ENCODE measurements around the gene RHBDD3.
"Not testable (repeated sequence)": the region's sequence is repeated elsewhere in the genome, so short reads cannot be mapped to it uniquely, and the experiment has no call there.

RHBDD3 gene

GRCh38 chr22:29224859-29225410, 42.8 kb downstream of the RHBDD3 start:
- no peak for DNase-seq (ENCODE audit: extremely low spot score)
- CTCF ChIA-PET = no interaction called here
- no peak for TF ChIP-seq FOXM1 (IDR thresholded peaks at IDR 0.05; ENCODE audit: borderline replicate concordance)
- no peak for TF ChIP-seq ARNT (IDR thresholded peaks at IDR 0.05)
- no peak for TF ChIP-seq HDGF (IDR thresholded peaks at IDR 0.05; ENCODE audit: borderline replicate concordance)
- TF ChIP-seq CTBP1 (IDR thresholded peaks at IDR 0.05; ENCODE audit: borderline replicate concordance) = no peak
- TF ChIP-seq ELF4 (IDR thresholded peaks at IDR 0.05) = no peak
- no peak for TF ChIP-seq L3MBTL2 (conservative IDR thresholded peaks at IDR 0.05)
- TF ChIP-seq FOXK2 (IDR thresholded peaks at IDR 0.05) = no peak
- TF ChIP-seq LEF1 (IDR thresholded peaks at IDR 0.05; ENCODE audit: borderline replicate concordance) = no peak
- no peak for TF ChIP-seq TARDBP (IDR thresholded peaks at IDR 0.05)
- TF ChIP-seq FOXA1 (IDR thresholded peaks at IDR 0.05) = no peak
- no peak for TF ChIP-seq NFRKB (IDR thresholded peaks at IDR 0.05)
- TF ChIP-seq PKNOX1 (IDR thresholded peaks at IDR 0.05) = no peak
- POLR2A ChIA-PET = no interaction called here

- TF ChIP-seq FOXM1 (IDR thresholded peaks at IDR 0.05; ENCODE audit: borderline replicate concordance) (no peak), PKNOX1 (IDR thresholded peaks at IDR 0.05) (no peak), ZNF384 (IDR thresholded peaks at IDR 0.05) (no peak), FOXA1 (IDR thresholded peaks at IDR 0.05) (no peak), HDGF (IDR thresholded peaks at IDR 0.05; ENCODE audit: borderline replicate concordance) (no peak), SP1 (IDR thresholded peaks at IDR 0.05) (no peak), BHLHE40 (IDR thresholded peaks at IDR 0.05; ENCODE audit: borderline replicate concordance) (no peak), L3MBTL2 (conservative IDR thresholded peaks at IDR 0.05) (no peak), CTBP1 (IDR thresholded peaks at IDR 0.05; ENCODE audit: borderline replicate concordance) (no peak), ARNT (IDR thresholded peaks at IDR 0.05) (no peak), FOXK2 (IDR thresholded peaks at IDR 0.05) (no peak), ELF4 (IDR thresholded peaks at IDR 0.05) (no peak), NFRKB (IDR thresholded peaks at IDR 0.05) (no peak), LEF1 (IDR thresholded peaks at IDR 0.05; ENCODE audit: borderline replicate concordance) (no peak), TARDBP (IDR thresholded peaks at IDR 0.05) (no peak), SUZ12 (IDR thresholded peaks at IDR 0.05) (no peak)
- DNase-seq (ENCODE audit: extremely low spot score) = no peak
- CTCF ChIA-PET = no interaction called here
- POLR2A ChIA-PET = no interaction called here
Observed at GRCh38 chr22:29224121-29224858, 43.5 kb downstream of the RHBDD3 start.

- ChIA-PET CTCF (no interaction called here), POLR2A (interaction anchor here (1.1 to 1.2 kb wide), 2 partner anchors 14 to 46 kb away, joined by 3 to 7 read pairs; partner anchors contain the start of gene EMID1)
- TF ChIP-seq LEF1 (IDR thresholded peaks at IDR 0.05; ENCODE audit: borderline replicate concordance) (no peak), ARNT (IDR thresholded peaks at IDR 0.05) (no peak), ZNF384 (IDR thresholded peaks at IDR 0.05) (no peak), ELF4 (IDR thresholded peaks at IDR 0.05) (no peak), CTBP1 (IDR thresholded peaks at IDR 0.05; ENCODE audit: borderline replicate concordance) (no peak), SP1 (IDR thresholded peaks at IDR 0.05) (no peak), FOXA1 (IDR thresholded peaks at IDR 0.05) (no peak)
- DNase-seq (ENCODE audit: extremely low spot score) = no peak
Observed at GRCh38 chr22:29219881-29220670, 47.7 kb downstream of the RHBDD3 start.

GRCh38 chr22:29219409-29219782, 48.4 kb downstream of the RHBDD3 start:
- DNase-seq (ENCODE audit: extremely low spot score); POLR2A ChIA-PET: not testable (repeated sequence)

GRCh38 chr22:29218758-29219408, 48.9 kb downstream of the RHBDD3 start:
- TF ChIP-seq SP1 (IDR thresholded peaks at IDR 0.05) (no peak), ZNF384 (IDR thresholded peaks at IDR 0.05) (no peak), ELF4 (IDR thresholded peaks at IDR 0.05) (no peak), LEF1 (IDR thresholded peaks at IDR 0.05; ENCODE audit: borderline replicate concordance) (no peak), HDGF (IDR thresholded peaks at IDR 0.05; ENCODE audit: borderline replicate concordance) (no peak), ARNT (IDR thresholded peaks at IDR 0.05) (no peak), CTBP1 (IDR thresholded peaks at IDR 0.05; ENCODE audit: borderline replicate concordance) (no peak), SUZ12 (IDR thresholded peaks at IDR 0.05) (no peak), FOXK2 (IDR thresholded peaks at IDR 0.05) (no peak), FOXA1 (IDR thresholded peaks at IDR 0.05) (no peak), TARDBP (IDR thresholded peaks at IDR 0.05) (no peak), FOXM1 (IDR thresholded peaks at IDR 0.05; ENCODE audit: borderline replicate concordance) (no peak), NFRKB (IDR thresholded peaks at IDR 0.05) (no peak), PKNOX1 (IDR thresholded peaks at IDR 0.05) (no peak), BHLHE40 (IDR thresholded peaks at IDR 0.05; ENCODE audit: borderline replicate concordance) (no peak), L3MBTL2 (conservative IDR thresholded peaks at IDR 0.05) (no peak)
- ChIA-PET CTCF (interaction anchor here (1.2 kb wide), 2 partner anchors 10 to 26 kb away, joined by 3 read pairs; no protein-coding TSS in a partner anchor), POLR2A (interaction anchor here (1.6 kb wide), 1 partner anchor 13 kb away, joined by 3 read pairs; no protein-coding TSS in a partner anchor)
- no peak for DNase-seq (ENCODE audit: extremely low spot score)

More at GRCh38 chr22:29219409-29219782, 48.4 kb downstream of the RHBDD3 start:
- CTCF ChIA-PET = not testable (repeated sequence)
